Neuronal stem cell (in vitro differentiated cells): ENCODE data around the gene DIRAS1.

Experiments
- DNase-seq: peaks from one replicate; pipeline ENCODE4 v3.0.0-alpha.2; 2013; ENCODE audit warnings: low spot score
- H2AFZ ChIP-seq: one replicate; pipeline ENCODE4 v1.6.1; 2013; ENCODE audit warnings: mild to moderate bottlenecking, low read length, inconsistent platforms
- H2AK5ac ChIP-seq: 2 replicates; pipeline ENCODE4 v1.6.1; 2013; ENCODE audit warnings: low read depth, mild to moderate bottlenecking, inconsistent platforms, low read length, moderate library complexity, mixed read lengths
- H2BK120ac ChIP-seq: 2 replicates; pipeline ENCODE4 v1.6.1; 2013; ENCODE audit warnings: low read depth, mild to moderate bottlenecking, inconsistent platforms, low read length, moderate library complexity, mixed read lengths
- H2BK12ac ChIP-seq: one replicate; pipeline ENCODE4 v1.6.1; 2013; ENCODE audit warnings: low read length, inconsistent platforms
- H2BK15ac ChIP-seq: 2 replicates; pipeline ENCODE4 v1.6.1; 2013; ENCODE audit warnings: mild to moderate bottlenecking, low read length, inconsistent platforms, mixed read lengths
- H2BK5ac ChIP-seq: one replicate; pipeline ENCODE4 v1.6.1; 2013; ENCODE audit warnings: inconsistent platforms, mild to moderate bottlenecking, low read length, moderate library complexity
- H3K14ac ChIP-seq: one replicate; pipeline ENCODE4 v1.6.1; 2013; ENCODE audit warnings: low read length, inconsistent platforms
- H3K18ac ChIP-seq: 2 replicates; pipeline ENCODE4 v1.6.1; 2013; ENCODE audit warnings: low read length, inconsistent platforms
- H3K23ac ChIP-seq: 2 replicates; pipeline ENCODE4 v1.6.1; 2013; ENCODE audit warnings: low read depth, mild to moderate bottlenecking, mixed read lengths, low read length, inconsistent platforms; ENCODE audit not compliant: poor library complexity
- H3K27ac ChIP-seq: replicated peaks from 3 replicates; pipeline ENCODE4 v1.5.1; 2013; ENCODE audit warnings: low read length, inconsistent platforms
- H3K27me3 ChIP-seq, 3 experiments: 2 replicates each; pipeline ENCODE4 v1.6.1; 2013; ENCODE audit warnings: low read length in 3 of 3, mild to moderate bottlenecking in 2 of 3, inconsistent platforms in 1 of 3, low read depth in 1 of 3, mixed read lengths in 1 of 3, moderate library complexity in 1 of 3; ENCODE audit not compliant: control insufficient read depth in 3 of 3, insufficient read depth in 3 of 3
- H3K36me3 ChIP-seq, 2 donors: replicated peaks in 1 of 2; 2 replicates each; pipeline ENCODE4 v1.6.1; 2013; ENCODE audit warnings: low read length in 2 of 2; ENCODE audit not compliant: control insufficient read depth in 2 of 2, insufficient read depth in 2 of 2
- H3K4ac ChIP-seq: 2 replicates; pipeline ENCODE4 v1.6.1; 2013; ENCODE audit warnings: inconsistent platforms, mild to moderate bottlenecking, low read length, moderate library complexity
- H3K4me1 ChIP-seq, 2 donors: 1 replicate in 1 of 2; 2 replicates in 1 of 2; pipeline ENCODE4 v1.6.1; 2013; ENCODE audit warnings: low read length in 2 of 2, low read depth in 1 of 2; ENCODE audit not compliant: control insufficient read depth in 2 of 2, insufficient read depth in 1 of 2
- H3K4me2 ChIP-seq: one replicate; pipeline ENCODE4 v1.6.1; 2013; ENCODE audit warnings: mild to moderate bottlenecking, low read length, inconsistent platforms; ENCODE audit not compliant: insufficient read depth, poor library complexity, severe bottlenecking
- H3K4me3 ChIP-seq, 2 donors: 2 replicates each; pipeline ENCODE4 v1.5.1; 2013; ENCODE audit warnings: low read length in 2 of 2, mild to moderate bottlenecking in 2 of 2, inconsistent platforms in 1 of 2, moderate library complexity in 1 of 2
- H3K79me1 ChIP-seq: one replicate; pipeline ENCODE4 v1.6.1; 2013; ENCODE audit warnings: low read depth, mild to moderate bottlenecking, inconsistent platforms, low read length, moderate library complexity
- H3K9ac ChIP-seq: one replicate; pipeline ENCODE4 v1.6.1; 2013; ENCODE audit warnings: mild to moderate bottlenecking, low read depth, low read length, inconsistent platforms; ENCODE audit not compliant: poor library complexity
- H3K9me3 ChIP-seq, 2 donors: replicated peaks in 1 of 2; 2 replicates each; pipeline versions ENCODE3 to v1.6.1; 2013; ENCODE audit warnings: low read length in 2 of 2, mild to moderate bottlenecking in 2 of 2, inconsistent platforms in 1 of 2, low read depth in 1 of 2, mixed read lengths in 1 of 2, moderate library complexity in 1 of 2; ENCODE audit not compliant: control insufficient read depth in 2 of 2, insufficient read depth in 1 of 2
- H4K8ac ChIP-seq: one replicate; pipeline ENCODE4 v1.6.1; 2013; ENCODE audit warnings: low read depth, mild to moderate bottlenecking, inconsistent platforms, low read length, moderate library complexity
- H4K91ac ChIP-seq: one replicate; pipeline ENCODE4 v1.6.1; 2013; ENCODE audit warnings: low read length, low read depth, mild to moderate bottlenecking, inconsistent platforms; ENCODE audit not compliant: poor library complexity
- WGBS, 2 donors: extraction: QIAGEN DNeasy Blood & Tissue Kit; methylation state at CpG; one replicate each; pipeline ENCODE4 v1.1.7; 2013; ENCODE audit warnings: missing lambda C conversion rate in 2 of 2, mixed read lengths in 1 of 2; ENCODE audit not compliant: insufficient read length in 2 of 2, insufficient replicate concordance in 1 of 2; ENCODE audit errors: extremely low coverage in 2 of 2; 5-methylcytosine and 5-hydroxymethylcytosine counted together

Gene DIRAS1

DNA sequence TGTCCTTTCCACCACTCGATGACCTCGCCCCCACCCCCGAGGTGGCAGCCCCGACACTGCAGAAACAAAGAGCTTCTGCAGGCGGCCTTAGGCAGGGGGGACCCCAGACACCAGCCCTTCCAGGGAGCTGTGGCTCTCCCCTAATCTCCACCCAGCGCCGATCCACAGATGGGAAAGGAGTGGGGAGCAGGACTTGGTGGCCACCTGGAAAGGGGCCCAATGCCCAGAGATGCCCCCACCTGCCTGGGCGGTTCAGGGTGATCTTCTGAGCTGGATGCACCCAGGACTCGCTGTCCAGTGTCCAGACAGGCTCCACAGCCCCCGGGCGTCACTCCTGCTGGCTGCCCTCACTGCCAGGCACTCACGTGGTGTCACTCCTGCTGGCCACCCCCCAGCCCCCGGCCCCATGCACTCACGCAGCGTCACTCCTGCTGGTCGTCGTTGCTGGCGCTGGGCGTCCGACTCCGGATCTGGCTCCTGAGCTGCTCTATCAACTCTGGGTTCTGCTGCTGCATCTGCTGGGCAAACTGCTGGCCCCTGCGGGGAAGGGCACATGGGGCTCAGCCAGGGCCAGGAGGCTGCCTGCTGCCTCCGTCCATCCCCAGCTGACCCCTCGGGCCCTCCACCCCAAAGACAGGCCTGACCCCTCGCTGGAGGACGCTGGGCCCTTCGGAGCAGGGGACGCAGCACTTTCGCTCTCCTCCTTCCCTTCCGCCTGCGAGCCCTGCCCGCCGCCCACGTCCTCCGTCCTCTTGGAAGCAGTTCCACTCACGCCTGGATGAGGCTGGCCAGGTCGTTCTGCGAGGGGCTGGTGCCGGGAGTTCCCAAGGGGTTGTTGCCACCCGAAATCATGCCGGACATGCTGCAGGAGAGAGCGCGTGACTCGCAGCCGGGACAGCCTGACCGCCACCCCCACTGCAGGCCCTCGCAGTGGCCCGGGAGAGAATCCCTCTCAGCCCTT is 36.0 kb upstream of the DIRAS1 start:
- H4K8ac ChIP-seq: no peak overlapping the region
- H3K14ac ChIP-seq: no peak overlapping the region
- H3K9ac ChIP-seq: no peak overlapping the region
- H2BK15ac ChIP-seq: no peak overlapping the region
- no peak overlapping the region for H3K18ac ChIP-seq
- H3K4me2 ChIP-seq: no peak overlapping the region
- H2BK120ac ChIP-seq: no peak overlapping the region
- no peak overlapping the region for H4K91ac ChIP-seq
- peaks cover 42 to 82% of the 10 kb centered on the region in 2 donors for H3K36me3 ChIP-seq
- no peak overlapping the region for H3K27ac ChIP-seq
- no peaks in the 10 kb centered on the region for H3K27me3 ChIP-seq
- DNase-seq: no peak
- no CpG with 5 or more reads among the region's 48 CpGs for WGBS, 2 donors
- peaks cover 5% of the 10 kb centered on the region for H3K79me1 ChIP-seq
- H3K4me1 ChIP-seq: no peaks in the 10 kb centered on the region
- H3K9me3 ChIP-seq: peaks cover 0 to 5% of the 10 kb centered on the region in 2 donors
- H3K4ac ChIP-seq: no peak overlapping the region
- H2AK5ac ChIP-seq: no peak overlapping the region
- H3K4me3 ChIP-seq: no peak overlapping the region
- H2AFZ ChIP-seq: no peak overlapping the region
- H2BK5ac ChIP-seq: no peak overlapping the region
- no peak overlapping the region for H2BK12ac ChIP-seq
- H3K23ac ChIP-seq: peak overlapping the region; percentile 52

GRCh38 chr19:2756477-2756876 is 35.3 kb upstream of the DIRAS1 start:
- no peak overlapping the region for H4K8ac ChIP-seq
- no peak for DNase-seq

GRCh38 chr19:2755811-2756210 is 34.6 kb upstream of the DIRAS1 start:
- peaks cover 5% of the 10 kb centered on the region for H3K79me1 ChIP-seq
- H3K18ac ChIP-seq: no peak overlapping the region
- no peak overlapping the region for H4K8ac ChIP-seq
- no peak overlapping the region for H2BK5ac ChIP-seq
- no peak overlapping the region for H2BK12ac ChIP-seq
- no peak for DNase-seq
- no peak overlapping the region for H3K4ac ChIP-seq
- no peaks in the 10 kb centered on the region for H3K27me3 ChIP-seq
- H2AFZ ChIP-seq: no peak overlapping the region
- H3K4me3 ChIP-seq: no peak overlapping the region
- no peak overlapping the region for H3K9ac ChIP-seq
- no CpG with 5 or more reads among the region's 16 CpGs for WGBS, 2 donors
- no peaks in the 10 kb centered on the region for H3K4me1 ChIP-seq
- peaks cover 0 to 5% of the 10 kb centered on the region in 2 donors for H3K9me3 ChIP-seq
- H3K4me2 ChIP-seq: no peak overlapping the region
- H3K36me3 ChIP-seq: peaks cover 36 to 71% of the 10 kb centered on the region in 2 donors
- no peak overlapping the region for H3K14ac ChIP-seq
- H4K91ac ChIP-seq: no peak overlapping the region
- H2BK120ac ChIP-seq: no peak overlapping the region
- H2AK5ac ChIP-seq: no peak overlapping the region
- no peak overlapping the region for H3K23ac ChIP-seq
- no peak overlapping the region for H3K27ac ChIP-seq
- H2BK15ac ChIP-seq: no peak overlapping the region

More at GRCh38 chr19:2756477-2756876, 35.3 kb upstream of the DIRAS1 start:
- no peaks in the 10 kb centered on the region for H3K4me1 ChIP-seq
- H3K36me3 ChIP-seq: peaks cover 38 to 77% of the 10 kb centered on the region in 2 donors
- no peak overlapping the region for H3K18ac ChIP-seq
- no peak overlapping the region for H2BK15ac ChIP-seq
- H4K91ac ChIP-seq: no peak overlapping the region
- no peak overlapping the region for H2BK120ac ChIP-seq
- peaks cover 0 to 5% of the 10 kb centered on the region in 2 donors for H3K9me3 ChIP-seq
- H3K4me2 ChIP-seq: no peak overlapping the region
- H3K27me3 ChIP-seq: no peaks in the 10 kb centered on the region
- no peak overlapping the region for H2AFZ ChIP-seq
- no peak overlapping the region for H3K14ac ChIP-seq
- H3K4ac ChIP-seq: no peak overlapping the region
- H3K9ac ChIP-seq: no peak overlapping the region
- peaks cover 5% of the 10 kb centered on the region for H3K79me1 ChIP-seq
- no peak overlapping the region for H2BK5ac ChIP-seq
- no peak overlapping the region for H3K27ac ChIP-seq
- H3K4me3 ChIP-seq: no peak overlapping the region
- no CpG with 5 or more reads among the region's 8 CpGs for WGBS, 2 donors
- no peak overlapping the region for H3K23ac ChIP-seq
- no peak overlapping the region for H2BK12ac ChIP-seq
- H2AK5ac ChIP-seq: no peak overlapping the region

DNA sequence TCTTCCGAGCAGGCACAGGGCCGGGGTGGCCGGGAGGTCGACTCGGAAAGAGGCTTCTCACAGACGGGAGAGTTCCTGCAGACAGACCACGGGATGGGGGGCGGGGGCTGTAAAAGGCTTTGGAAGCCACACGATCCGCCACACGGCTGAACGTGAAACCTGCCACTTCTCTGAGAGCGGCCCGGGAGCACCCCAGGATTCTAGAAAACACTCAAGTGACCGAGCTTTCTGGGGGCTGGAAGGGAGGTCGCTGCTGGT is 34.2 kb upstream of the DIRAS1 start:
- WGBS, 2 donors: no CpG with 5 or more reads among the region's 16 CpGs
- no peak overlapping the region for H4K8ac ChIP-seq

More for the DNA sequence above, 34.2 kb upstream of the DIRAS1 start:
- no peak overlapping the region for H4K91ac ChIP-seq
- no peaks in the 10 kb centered on the region for H3K4me1 ChIP-seq
- H3K79me1 ChIP-seq: peaks cover 5% of the 10 kb centered on the region
- no peak overlapping the region for H3K18ac ChIP-seq
- no peak overlapping the region for H3K4me3 ChIP-seq
- no peak overlapping the region for H3K4me2 ChIP-seq
- no peak overlapping the region for H3K9ac ChIP-seq
- no peak for DNase-seq
- H3K14ac ChIP-seq: no peak overlapping the region
- H2AFZ ChIP-seq: no peak overlapping the region
- H2AK5ac ChIP-seq: no peak overlapping the region
- H3K23ac ChIP-seq: no peak overlapping the region
- H2BK12ac ChIP-seq: no peak overlapping the region
- peaks cover 34 to 66% of the 10 kb centered on the region in 2 donors for H3K36me3 ChIP-seq
- no peak overlapping the region for H2BK5ac ChIP-seq
- no peak overlapping the region for H3K27ac ChIP-seq
- H2BK120ac ChIP-seq: no peak overlapping the region
- H3K9me3 ChIP-seq: peaks cover 0 to 5% of the 10 kb centered on the region in 2 donors
- H2BK15ac ChIP-seq: no peak overlapping the region
- no peaks in the 10 kb centered on the region for H3K27me3 ChIP-seq
- no peak overlapping the region for H3K4ac ChIP-seq
